ENCODE results near the gene ARHGEF37.

Gene ARHGEF37

GRCh38 chr5:149603920-149604319 is 22.6 kb downstream of the ARHGEF37 start:
- no peak for DNase-seq (ENCODE audit: low spot score)

DNA sequence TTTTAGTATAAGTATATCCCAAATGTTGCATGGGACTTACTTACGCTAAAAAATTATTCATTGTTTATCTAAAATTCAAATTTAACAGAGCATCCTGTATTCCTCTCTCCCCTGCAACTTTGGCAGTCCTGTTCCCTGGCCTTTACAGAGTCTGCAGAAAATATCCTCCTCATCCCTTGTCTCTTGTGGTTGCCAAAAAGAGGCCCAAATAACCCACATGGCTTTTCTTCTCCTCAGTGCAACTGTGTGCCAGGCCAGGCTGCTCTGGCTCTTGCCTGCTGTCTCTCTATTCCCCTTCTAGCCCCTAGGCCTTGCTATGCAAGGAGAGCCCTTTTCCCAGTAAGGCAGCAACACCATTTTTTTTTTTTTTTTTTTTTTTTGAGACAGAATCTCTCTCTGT is 23.0 kb downstream of the ARHGEF37 start:
- no peak for DNase-seq (ENCODE audit: low spot score)

GRCh38 chr5:149605354-149605997 is 24.2 kb downstream of the ARHGEF37 start:
- DNase-seq (ENCODE audit: low spot score): no peak

DNA sequence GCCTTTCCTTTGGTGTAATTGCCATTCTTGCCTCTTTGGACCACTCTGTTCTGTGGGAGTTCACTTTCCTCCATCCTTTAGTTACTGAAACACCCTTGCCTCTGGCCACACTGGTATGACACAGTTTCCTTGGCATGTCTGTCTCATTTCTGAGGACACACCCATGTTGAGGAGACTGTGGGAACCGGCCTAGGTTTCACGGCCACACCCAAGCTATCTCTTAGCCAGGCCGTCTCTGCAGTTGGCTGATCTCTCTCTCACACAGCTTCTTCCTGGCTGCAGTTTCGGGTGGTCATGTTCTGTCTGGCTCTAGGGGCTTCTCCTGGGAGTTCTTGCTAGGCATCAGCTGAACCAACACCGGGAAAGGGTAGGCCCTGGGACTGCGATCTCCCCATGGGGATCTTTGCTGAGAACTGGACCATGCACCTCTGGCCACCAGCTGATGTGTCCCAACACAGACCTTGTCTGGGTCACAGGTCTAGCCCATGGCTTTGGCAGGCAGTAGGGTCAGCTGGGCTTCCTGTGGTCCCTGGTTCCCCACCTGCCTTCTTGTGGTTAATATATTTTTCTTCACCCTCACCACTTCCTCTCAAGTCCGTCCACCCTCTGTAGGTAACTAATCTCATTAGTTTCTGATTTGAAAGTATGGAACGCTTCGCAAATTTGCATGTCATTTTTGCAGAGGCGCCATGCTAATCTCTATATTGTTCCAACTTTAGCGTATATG is 24.9 kb downstream of the ARHGEF37 start:
- peak; percentile 10 for DNase-seq (ENCODE audit: low spot score)

DNA sequence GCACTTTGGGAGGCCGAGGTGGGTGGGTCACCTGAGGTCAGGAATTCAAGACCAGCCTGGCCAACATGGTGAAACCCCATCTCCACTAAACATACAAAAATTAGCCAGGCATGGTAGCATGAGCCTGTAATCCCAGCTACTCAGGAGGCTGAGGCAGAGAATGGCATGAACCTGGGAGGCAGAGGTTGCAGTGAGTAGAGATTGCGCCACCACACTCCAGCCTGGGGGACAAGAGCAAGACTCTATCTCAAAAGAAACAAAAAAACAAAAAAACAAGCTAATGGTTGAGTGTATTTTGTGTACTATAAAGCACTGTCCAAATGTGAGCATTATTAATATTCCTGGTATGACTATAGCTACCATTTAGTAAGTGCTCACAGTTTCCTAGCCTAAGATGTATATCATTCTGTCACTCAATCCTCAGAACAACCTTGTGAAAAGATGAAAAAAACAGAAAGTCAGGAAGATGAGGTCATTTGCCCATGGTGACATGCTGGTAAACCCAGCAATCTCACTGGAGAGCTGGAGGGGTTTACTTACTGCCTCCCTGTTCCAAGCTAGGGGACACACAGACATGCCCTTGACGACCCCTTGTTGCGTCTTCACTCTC is 27.7 kb downstream of the ARHGEF37 start:
- DNase-seq (ENCODE audit: low spot score): no peak

GRCh38 chr5:149609640-149610219 is 28.4 kb downstream of the ARHGEF37 start:
- DNase-seq (ENCODE audit: low spot score): no peak

DNA sequence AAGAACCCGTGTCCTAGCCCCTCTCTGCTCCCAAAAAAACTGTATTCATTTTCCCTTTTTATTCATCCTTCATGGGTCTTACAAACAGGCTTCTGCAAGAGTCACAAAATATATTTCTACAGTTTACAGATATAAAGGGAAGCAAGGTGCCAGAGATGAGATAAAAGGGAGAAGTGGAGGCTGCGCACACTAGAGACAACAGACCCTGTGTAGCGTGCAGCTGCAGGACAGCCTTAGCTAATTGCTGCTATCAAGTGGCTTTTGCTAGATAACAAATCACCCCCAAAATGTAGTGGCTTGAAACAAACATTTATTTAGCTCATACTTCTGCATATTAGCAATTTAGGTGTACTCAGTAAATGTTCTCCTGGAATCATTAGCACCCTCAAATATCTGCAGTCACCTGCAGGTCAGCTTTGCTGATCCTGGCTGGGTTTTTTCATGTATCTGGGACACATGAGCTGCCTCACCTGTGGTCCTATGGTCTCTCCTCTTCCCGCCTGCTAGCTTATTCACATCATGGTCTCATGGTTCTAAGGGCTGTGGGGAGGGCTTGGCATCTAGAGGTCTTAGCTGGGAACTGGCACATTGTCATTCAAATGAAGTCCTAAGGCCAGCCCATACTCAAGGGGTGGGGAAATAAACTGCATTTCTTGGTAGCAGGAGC is 29.4 kb downstream of the ARHGEF37 start:
- no peak for DNase-seq (ENCODE audit: low spot score)

DNA sequence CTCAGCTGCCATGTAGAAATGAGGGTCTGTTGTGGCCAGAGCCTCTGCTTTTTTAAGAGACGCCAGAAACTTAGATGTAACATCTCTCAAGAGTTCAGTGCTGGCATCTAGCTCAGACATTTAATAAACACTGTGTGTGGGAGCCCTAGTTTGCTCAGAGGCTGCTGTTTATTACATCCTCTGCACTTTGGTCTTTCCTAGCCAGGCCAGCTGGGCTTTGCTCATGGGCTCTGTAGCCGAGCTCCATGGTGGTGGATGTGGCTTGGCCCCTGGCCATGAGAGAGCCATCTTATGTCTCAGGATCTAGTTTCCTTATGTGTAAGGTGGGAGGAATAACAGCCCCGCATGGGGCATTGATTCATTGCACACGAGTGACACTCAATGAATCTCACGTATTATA is 30.0 kb downstream of the ARHGEF37 start:
- no peak for DNase-seq (ENCODE audit: low spot score)

GRCh38 chr5:149614034-149614907 is 33.0 kb downstream of the ARHGEF37 start:
- DNase-seq (ENCODE audit: low spot score): no peak

- DNase-seq (ENCODE audit: low spot score): no peak
These were observed 34.7 kb downstream of the ARHGEF37 start for GRCh38 chr5:149615976-149616375.

DNA sequence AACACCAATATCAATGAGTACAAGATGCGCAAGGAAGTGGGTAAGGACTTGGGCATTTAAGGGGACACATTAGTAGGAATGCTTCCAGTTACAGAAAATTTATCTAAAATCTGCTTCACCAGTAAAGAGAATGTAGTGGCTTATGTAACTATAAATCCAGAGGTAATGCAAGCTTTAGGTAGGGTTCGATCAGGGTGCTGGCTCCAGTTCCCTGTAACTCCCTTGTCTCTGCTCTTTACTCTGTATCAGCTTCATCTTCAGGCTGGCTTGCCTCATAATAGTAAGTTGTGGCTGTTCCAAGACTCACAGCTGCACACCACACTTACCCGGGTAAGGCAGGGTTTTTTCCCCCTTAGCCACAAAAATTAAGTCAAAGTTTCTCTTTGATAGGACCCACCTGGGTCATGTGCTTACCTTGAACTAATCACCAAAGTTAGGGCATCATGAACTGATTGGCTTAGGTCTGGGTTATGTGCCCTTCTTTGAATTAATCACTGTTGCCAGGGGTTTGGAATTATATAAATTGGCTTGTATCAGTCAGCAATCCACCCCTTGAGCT is 35.5 kb downstream of the ARHGEF37 start:
- no peak for DNase-seq (ENCODE audit: low spot score)

- no peak for DNase-seq (ENCODE audit: low spot score)
These were observed 36.5 kb downstream of the ARHGEF37 start for GRCh38 chr5:149617760-149618306.

DNA sequence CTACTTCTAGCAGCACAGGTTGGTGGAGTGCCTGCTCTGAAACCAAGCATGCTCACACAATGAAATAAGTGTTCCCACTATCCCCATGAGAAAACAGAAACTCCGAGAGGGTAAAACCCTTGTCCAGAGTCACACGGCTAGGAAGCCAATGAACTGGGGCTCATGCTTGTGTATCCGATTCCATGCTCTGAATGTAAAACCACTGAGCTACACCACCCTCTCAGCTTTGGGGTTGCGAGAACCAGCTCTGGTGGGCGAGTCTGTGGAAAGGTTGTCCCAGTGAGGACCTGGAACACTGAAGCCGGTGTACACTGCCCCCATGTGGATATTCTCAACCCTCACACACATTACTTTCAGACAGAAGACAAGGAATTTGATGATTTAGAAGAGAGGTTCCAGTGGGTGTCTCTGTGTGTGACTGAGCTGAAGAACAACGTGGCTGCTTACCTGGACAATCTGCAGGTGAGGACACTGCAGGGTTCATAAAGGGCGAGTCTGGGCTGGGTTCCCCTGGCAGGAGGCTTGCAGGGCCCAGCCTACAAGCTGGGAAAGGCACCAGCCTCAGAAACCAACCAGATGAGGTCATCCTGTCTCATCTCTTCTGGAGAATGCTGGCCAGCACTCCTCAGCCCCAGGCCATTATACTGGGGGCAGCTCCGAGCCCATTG is 37.4 kb downstream of the ARHGEF37 start:
- no peak for DNase-seq (ENCODE audit: low spot score)

DNA sequence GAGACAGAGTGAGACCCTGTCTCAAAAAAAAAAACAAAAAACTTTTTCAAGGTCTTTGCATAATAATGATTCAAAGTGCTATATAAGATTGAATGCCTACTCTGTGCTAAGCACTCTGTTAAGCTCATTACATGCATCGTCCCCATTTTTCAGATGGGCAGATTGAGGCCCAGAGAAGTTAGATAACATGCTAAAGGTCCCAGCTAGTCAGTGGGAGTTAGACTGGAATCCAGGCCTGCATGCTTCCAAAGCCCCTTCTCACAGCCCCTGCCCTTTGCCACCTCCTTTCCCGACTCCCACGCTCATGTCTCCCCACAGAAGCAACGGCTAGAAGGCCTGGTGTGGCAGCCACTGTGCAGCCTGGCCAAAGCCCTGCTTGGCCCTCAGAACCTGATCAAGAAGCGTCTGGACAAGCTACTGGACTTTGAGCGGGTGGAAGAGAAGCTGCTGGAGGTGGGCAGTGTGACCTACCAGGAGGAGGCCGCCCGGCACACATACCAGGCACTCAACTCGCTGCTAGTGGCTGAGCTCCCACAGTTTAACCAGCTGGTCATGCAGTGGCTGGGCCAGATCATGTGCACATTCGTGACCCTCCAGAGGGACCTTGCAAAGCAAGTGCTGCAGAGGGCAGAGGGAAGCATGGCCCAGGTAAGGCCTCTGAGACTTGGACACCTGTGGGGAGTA is 40.3 kb downstream of the ARHGEF37 start:
- DNase-seq (ENCODE audit: low spot score): no peak

DNA sequence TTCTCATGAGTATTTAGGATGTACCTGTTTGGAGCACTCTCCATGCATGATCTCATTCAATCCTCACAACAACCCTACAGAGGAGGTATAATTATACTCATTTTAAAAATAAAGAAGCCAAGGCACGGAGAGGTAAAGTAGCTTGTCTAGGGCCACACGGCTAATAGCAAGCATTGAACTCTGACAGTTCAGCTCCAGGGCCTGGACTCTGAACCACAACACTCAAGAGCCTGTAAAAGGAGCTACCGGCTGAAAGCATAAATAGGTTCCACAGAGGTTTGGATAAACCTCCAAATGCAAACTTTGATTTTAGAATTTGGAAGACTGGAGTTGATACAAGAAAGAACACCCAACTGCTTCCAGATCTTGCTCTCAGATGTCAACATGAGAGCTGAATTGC is 41.2 kb downstream of the ARHGEF37 start:
- no peak for DNase-seq (ENCODE audit: low spot score)

DNA sequence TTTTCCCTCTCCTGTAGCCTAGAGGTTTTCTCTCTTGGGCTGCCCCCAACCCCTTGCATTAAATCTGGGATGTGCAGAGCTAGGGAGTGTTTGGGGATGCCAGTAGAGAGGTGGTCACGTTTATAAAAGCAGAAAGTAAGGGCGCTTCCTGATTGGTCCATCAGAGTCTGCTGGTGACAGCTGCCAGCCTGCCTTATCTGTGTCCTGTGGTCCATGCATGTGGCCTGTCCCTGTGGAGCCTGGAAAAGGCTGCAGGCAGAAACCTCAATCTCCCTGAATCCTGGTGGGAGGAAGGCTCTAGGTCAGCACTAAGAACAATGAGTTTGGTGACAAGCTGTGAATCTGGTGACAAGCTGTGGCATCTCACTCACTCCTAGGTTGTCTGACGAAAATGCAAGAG is 42.2 kb downstream of the ARHGEF37 start:
- DNase-seq (ENCODE audit: low spot score): no peak

GRCh38 chr5:149627070-149627469 is 45.8 kb downstream of the ARHGEF37 start:
- no peak for DNase-seq (ENCODE audit: low spot score)

DNA sequence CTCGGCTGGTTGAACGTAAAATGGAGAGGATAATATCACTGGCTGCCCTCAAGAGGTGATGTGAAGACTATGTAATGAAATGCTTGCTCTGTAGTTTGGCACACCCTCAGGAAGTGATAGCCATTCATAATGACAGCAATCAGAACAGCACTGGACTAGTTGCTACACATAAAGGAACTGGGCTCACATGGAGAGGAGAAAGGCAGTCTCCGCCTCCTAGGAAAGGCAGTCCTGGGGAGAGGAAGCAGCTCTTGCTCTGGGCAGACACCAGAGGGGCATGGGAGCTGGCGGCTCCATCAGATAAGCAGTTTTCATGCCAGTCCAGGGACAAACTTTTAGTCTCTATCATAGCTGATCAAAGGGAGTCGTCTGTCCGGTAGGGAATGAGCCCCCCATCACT is 46.9 kb downstream of the ARHGEF37 start:
- no peak for DNase-seq (ENCODE audit: low spot score)

DNA sequence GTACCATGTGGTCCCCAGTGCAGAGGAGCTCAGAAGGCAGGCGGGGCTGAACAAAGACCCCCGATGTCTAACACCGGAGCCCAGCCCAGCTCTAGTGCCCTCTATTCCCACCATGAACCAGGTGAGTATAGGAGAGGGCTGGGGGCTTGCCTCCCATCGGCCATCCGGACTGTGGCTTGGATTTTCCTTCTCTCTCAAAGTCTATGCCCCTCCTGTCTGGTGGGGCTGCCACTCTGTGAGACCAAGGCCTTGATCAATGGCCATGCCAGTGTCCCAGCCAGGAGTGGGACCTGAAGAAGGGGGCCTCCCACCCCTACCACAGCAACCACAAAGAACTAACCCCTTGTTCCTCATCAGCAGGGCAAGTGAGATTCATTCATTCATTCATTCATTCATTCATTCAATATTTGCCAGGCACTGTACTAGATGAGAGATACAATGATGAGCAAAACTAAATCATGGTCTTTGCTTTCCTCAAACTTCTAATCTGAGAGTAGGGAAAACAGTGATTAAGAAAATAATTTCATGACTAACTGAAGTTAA is 47.6 kb downstream of the ARHGEF37 start:
- no peak for DNase-seq (ENCODE audit: low spot score)
